Cerebellar cortex (tissue), 1 donor: ENCODE data around the gene CDKN1C.

Source experiments
- DNase-seq: peaks from one replicate; pipeline ENCODE4 v3.0.0-alpha.2; 2015; ENCODE audit warnings: low spot score

The CDKN1C gene

DNA sequence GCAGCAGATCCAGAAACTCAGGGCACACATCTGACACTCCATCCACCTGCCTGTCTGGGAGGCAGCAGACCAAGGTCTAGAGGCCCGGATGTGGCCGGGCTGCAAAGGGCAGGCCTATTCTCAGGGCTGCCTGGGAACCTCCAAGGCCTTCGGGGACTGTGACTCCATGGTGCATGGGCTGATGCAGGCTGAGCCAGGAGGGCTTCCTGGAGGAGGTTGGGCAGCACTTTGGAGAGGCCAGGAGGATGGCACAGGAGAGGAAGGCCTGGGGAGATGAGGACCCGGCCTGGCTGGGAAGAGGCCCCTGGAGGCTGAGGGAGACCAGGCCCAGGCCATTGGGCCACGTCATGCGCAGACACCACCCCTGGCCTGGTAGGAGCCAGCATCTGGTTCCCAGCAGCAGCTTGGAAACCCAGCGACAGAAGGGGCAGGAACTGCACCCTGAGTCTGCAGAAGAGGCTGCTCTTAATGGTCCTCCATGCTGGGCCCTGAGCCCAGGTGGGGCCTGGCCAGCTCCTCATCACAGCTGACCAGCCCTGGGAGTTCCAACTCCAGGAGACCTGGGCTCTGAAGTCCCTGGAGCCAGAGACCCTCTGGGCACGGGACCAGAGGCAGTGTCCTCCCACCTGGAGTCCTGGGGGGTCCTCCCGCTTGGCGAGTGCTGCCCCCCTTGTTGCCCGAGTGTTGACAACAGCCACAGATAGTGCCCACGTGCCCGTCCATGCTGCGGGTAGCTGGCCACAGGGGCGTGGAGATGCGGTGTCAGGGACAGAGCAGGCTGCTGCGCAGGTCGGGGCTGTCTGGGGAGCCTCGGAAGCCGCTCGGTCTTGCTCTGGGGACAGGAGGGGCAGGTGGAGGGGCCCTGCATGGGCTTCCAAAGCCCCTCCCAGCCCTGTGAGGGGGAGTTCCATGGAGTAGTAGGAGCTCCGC, 38.1 kb upstream of the CDKN1C start:
- no peak for DNase-seq

DNA sequence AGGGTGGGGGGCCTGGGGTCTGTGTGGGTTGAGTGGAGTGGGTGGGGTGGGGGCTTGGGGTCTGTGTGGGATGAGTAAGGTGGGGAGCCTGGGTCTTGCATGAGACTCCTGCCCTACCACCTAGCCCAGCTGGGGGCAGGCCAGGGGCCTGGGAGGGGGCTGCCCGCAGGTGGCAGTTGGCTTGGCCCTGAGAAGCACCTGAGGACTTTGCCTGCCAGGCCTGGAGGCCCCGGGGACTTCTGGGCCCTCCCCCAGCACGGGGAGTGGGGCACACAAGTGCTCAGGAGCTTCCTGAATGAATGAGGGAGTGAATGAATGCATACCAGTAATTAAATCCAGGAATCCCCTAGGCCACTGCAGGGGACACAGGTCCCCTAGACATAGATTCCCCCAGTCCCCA, 37.1 kb upstream of the CDKN1C start:
- DNase-seq = no peak

DNA sequence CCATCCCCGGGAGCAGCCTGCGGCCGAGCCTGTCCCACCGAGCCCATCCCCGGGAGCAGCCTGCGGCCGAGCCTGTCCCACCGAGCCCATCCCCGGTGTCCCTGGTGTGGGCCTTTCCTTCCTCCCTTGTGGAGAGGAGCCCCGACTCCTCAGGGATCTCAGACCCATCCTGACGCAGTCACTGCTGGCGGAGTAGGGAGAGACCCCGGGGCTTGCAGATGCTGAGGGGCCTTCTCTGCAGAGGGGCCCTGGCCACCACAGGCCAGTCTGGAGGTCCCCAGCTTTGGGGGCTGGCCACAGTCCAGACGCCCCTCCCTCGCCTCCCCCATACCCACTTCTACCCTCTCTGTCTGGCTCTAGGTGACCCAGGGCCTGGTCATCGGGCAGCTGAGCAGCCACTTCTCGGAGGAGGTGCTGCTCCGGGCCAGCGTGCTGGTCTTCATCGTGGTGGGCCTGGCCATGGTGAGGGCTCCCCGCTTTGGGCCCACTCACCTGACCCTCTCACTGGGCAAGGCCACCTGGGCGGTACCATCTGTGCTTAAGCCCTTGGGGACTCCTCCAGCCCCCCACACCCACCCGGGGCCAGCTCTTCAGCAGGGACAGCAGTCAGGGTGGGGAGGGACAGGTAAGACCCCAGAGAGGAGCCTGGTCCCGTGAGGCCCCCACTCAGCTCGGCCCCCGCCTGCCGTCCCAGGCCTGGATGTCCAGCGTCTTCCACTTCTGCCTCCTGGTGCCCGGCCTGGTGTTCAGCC, 36.3 kb upstream of the CDKN1C start:
- DNase-seq = no peak

DNA sequence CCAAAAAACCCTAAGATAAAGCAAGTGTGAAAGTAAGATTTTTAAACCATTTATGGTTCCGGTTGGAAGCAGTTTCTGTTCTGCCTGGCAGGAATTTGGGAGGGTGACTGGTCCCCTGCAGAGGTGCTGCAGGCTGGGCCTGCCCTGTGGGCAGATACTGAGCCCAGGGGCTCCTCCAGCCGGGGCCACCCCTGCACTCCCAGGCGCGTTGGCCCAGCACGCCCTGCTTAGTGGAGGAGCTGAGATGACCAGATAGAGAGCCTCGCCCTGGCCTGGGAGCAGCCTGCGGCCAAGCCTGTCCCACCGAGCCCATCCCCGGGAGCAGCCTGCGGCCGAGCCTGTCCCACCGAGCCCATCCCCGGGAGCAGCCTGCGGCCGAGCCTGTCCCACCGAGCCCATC, 35.7 kb upstream of the CDKN1C start:
- DNase-seq = no peak

DNA sequence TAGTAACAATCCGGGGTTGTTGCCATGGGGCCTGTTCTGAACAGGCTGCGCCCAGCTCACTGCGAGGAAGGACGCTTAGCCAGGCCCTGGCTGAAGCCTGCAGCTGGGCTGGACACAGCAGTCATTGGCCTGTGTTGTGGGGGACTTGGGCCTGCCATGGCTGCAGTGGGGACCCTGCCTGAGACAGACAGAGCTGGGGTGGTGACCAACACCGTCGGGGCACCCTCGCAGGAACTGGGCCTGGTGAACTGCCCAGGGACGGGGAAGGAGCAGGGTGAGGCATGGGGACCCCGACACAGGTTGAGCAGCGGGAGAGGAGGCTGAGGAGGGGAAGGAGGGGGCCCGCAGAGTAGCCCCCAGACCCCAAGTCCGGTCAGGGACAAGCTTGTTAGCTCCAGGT, 34.8 kb upstream of the CDKN1C start:
- no peak for DNase-seq

DNA sequence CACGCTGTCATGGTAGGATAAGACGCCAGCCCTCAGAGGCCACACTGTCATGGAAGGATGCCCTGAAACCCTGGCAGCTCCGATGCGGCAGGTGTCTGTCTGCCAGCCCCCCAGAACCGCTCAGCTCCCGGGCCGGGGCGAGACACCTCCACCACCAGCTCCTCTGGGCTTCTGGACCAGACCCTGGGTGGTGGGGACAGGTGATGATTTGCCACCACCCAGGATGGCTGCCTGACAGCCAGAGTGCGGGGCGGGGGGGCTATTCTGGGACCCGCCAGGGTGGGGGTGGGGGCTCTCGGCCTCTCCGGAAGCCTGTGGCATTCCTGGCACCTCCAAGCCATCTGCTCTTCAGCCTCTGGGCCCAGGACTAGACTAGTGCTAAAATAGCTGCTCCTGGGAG, 34.3 kb upstream of the CDKN1C start:
- no peak for DNase-seq

DNA sequence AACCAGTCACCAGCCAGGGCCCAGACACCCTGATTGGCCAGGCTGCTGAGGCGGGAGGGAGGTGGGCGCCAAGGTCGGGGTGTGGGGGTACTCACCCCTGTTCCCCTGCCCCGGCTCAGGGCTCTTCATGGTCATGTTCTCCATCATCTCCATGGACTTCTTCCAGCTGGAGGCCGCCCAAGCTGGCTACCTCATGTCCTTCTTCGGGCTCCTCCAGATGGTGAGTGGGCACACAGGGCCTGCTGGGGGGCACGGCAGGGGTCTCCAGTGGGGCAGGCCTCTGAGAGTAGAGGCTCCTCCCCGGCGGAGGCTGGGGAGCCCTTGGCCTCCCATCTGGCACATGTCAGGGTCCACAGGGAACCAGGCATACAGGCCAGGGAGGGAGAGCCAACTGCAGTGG, 33.6 kb upstream of the CDKN1C start:
- no peak for DNase-seq

DNA sequence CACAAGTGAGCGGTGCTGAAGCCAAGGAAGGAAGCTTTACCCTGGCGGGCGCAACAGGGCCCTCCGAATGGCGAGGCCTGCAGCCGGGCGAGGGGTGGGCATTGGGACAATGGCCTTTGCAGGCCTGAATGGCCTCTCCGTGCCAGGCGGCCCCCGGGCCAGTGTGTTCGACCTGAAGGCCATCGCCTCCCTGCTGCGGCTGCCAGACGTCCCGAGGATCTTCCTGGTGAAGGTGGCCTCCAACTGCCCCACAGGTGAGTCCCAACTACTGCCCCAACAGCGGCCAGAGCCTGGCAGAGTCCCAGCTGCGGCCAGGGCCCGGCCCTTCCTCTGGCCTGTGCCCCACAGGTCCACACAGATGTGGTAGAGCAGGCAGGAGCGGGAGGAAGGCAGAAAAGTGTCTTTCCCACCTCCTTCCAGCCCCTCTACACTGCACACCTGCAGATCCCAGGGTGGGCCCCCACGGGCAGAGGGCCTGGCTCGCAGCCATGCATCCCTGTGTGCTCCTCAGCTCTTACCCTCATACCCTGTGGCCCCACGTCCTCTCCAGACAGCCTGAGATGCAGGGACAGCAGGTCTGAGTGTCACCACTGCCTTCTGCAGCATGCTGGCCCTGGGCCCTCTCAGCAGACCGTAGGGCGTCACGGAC, 32.4 kb upstream of the CDKN1C start:
- DNase-seq = no peak

DNA sequence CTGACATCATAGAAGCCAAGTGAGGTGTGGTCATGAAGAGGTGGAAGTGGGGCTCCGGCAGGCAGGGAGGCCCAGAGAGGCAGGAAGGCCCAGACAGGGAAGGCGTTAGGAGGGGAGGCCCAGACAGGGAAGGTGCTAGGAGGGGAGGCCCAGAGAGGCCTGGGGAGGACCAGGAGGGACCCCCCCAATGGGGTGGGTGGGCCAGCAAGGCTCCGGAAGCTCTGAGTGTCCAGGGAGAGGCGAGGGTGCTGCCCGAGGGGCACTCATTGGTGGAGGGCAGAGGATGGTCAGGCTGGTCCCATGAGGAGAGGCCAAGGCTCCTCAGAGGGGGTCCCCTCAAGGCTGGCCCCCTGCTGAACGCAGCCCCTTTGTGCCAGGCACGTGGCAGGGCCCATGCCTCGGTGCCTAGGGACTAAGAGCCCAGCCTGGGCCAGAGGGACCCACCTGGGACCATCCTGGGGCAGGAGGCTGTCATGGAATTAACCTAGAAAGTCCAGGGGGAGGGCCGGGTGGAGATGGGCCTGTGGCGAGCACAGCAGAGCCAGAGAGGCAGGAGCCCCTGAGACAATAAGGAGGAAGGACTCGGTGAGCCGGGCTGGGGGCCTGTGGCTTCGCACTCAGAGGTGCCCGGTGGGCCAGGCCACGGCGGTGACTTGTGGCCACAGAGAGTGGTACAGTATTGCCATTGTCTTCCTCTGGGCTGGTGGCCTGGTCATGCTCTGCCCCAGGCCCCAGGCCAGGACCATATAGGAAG, 31.5 kb upstream of the CDKN1C start:
- DNase-seq = no peak

DNA sequence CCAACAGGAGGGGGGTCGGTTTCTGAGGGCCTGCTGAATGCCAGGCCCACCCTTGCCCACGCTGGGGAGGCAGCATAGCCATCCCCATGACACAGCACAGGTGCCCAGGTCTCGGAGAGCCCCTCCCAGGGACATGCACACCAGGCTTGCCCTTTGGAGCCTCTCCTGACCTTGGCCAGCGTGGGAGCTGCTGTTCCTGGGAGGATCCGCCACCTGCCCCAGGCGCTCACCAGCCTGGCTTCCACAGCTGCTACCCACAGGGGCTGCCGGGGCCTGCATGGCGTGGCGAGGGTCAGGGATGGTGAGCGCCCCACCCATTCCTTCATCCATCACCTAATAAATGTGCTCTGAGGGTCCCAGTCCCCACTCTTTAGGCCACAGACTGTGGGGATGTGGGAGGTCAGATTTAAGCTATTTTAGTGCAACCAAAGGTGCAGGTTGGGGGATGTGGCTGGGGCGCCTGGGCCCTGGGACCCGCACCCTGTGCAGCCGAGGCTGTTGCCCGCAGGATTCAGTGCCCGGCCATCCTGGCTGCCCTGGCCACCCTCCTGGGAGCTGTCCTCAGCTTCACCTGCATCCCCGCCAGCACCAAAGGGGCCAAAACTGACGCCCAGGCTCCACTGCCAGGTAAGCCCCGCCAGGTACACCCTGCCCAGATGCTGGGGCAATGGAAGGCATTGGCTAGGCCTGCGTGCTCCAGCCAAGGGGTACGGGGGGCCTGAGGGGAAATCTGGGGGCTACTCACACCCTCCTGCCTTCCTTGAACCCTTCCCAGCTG, 30.7 kb upstream of the CDKN1C start:
- DNase-seq = no peak

DNA sequence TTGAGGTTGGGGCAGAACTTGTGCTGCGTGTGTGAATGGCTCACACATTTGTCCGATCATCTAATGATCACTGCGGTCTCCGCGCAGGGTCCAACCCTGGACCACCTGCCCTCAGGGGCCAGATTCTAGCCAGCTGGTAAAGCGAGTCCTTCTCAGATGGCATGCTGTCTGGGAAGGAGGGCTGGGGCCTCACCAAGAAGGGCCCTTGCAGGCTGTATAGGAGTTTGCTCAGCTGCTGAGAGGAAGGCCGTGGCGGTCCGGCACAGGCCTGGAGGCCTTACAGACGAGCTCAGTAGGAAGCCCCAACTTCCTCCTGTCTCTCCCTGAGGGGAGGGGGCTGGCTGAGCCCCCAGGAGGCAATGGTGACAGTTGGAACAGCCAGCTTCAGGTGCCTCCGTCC, 29.9 kb upstream of the CDKN1C start:
- DNase-seq = no peak

DNA sequence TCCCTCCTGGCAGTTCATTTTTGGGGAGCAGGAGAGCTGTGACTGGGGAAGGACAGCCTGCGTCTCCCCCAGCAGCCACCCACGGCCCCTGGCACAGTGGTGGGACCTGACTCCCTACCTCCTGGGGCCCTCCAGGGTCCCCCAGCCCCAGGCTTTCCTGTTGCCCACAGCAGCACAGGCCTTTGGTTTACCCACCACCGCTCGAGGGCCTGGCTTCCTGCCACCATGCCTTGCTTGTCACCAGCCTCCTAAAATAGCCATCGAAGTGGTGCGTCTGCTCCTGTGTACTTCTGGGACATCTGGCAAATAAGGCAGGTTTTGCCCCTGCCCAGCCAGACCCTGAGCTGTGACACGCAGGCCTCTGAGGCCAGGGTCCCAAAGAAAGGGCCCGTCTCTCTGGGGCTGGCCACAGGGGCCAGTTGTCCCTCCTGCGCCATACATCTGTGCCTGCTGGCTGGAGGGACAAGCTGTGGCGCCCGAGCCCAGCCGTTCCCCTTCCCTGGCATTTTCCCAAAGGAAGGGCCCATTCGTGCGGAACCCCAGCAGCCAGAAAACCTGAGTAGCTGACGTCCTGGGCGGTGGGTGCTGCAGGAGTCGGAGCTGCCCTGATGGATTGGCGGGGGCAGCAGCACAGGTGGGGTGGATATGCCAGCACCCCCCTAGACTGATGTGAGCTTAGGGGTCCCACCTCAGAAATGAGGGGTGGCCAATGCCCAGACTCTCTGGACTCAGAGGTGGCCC, 29.1 kb upstream of the CDKN1C start:
- no peak for DNase-seq

DNA sequence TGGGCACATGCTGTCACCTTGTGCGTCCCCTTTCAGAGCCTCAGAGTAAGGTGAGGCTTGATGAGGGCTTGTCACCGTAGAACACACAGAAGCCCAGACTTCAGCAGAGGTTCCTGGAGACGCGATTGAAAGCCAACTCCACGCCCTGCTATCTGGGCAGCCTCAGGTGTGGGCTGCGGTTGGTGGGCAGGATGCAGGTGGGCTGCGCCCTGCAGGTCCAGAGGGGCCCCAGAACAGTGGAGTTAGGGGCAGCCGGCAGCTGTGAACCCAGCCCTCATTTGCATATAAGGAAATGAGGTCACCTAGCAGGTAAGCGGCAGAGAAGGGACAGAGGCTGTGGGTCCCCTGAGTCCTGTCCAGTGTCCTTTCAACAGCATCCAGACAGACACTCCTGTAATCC, 28.2 kb upstream of the CDKN1C start:
- no peak for DNase-seq

DNA sequence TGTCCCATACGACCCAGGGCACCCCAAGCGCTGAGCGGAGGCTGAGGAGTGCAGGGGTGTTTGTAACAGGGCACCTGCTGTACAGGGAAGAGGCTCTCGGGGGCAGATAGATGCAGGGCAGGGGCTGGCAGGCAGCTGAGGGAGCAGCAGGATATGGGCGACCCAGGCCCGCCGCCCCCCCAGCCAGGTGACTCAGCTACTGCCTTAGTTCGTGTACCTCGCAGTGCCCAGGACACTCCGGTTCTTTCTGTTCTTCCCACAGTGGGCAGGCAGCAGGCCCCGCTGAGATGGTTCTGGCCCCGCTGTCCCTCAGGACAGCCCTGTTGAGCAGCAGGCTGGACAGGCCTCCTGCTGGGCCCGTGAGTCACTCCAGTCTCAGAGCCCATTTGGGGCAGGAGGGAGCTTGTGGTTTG, 27.4 kb upstream of the CDKN1C start:
- DNase-seq = no peak

DNA sequence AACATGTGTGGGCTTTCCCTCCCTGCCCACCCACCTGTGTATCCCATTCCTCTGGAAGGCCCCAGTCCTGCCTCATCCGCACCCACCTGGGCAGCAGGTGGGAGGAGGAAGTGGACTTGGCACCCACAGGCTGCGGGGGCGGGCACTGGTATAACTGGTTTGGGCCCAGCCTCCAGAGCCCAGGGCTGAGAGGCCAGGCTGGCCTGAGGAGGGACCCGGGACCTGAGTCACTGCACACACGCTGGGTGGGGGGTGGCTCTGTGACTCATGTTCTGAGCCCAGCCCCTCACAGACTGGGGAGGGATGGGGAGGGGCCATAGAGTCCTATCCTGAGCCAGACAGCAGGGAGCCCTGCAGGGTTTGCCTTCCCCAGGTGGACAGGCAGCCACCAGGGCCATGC, 26.9 kb upstream of the CDKN1C start:
- no peak for DNase-seq

DNA sequence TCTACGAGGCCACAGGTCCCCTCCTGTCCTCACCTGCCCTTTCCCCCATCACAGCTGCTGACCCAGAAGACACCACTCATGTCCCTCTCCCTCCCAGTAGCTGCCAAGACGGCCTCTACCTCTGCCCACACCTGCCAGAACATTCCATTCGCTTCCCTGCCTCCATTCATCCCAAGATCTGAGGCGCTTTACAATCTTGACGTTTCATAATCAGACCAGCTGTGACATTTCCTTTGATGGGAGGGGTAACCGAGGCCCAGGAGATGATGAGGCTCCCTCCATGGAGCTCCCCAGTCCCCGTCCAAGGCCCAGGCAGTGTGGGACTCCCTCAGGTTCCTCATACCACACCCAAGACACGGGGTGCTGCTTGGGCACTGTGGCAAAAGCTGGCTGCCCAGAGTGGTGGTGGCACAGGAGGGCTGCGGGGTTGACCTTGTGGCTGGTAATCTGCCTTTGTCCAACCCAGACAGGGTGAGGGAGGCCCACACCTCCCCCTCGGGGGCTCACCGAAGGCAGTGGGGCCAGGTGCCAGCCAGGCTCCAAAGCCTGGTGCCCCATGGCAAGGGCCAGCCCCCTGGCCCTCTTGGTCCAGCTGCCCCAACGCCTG, 26.3 kb upstream of the CDKN1C start:
- DNase-seq = no peak

DNA sequence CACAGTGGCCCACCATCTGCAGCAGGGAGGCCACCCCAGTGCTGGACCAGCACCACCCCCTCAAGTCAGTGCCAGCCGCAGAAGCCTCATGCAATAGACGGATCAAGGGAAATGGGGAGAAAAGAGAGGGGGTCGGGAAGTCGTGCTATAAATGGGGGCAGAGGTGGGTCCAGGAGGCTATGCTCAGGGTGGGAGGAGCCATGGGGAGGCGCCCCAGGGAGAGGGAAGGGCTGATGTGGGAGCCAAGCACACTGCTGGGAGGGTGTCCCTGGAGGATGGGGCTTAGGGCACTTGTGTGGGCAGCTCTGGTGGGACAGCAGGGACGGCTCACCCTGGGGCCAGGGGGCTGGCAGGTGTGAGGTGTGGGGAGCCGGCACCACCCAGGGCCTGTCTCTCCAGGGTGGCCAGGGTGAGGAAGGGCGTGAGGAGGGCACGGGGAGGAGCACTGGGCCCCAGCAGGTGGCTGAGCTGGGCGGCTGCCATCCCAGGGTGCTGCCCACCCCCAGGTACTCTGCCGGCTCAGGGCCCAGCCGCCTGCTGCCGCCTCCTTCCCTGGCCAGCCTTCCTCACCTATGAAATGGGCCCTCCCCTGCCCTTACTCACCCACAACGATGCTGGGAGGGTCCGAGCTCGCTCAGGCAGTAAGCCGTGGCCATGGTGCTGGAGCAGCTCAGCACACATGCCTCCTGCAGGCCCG, 25.7 kb upstream of the CDKN1C start:
- no peak for DNase-seq

DNA sequence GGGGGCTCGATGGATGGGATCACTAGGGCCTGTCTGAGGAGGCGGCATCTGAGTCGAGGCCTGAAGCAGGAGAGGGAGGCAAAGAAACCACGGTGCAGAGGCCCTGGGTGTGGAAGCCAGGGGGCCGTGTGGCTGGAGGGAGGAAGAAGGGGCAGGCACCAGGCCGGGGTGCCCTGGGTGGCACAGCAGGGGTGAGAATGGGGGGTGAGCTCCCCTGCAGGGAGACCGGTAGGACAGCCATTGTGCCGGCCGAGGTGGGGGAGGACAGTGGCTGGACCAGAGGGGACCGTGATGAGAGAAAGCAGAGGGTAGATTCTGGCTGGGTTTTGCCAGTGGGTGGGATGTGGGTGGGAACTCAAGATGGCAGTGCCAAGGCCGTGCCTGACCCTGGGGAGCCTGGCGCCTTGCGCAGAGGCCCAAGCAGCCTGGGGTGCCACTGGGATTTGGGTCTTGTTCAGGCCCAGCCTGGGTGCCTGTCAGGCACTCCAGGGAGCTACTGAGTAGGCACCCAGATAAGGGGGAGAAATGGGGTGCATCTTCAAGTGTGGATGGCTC, 24.9 kb upstream of the CDKN1C start:
- DNase-seq = no peak
